Nephron progenitor cell (in vitro differentiated cells): ENCODE results near the gene TPD52L2.

Experiments
- DNase-seq: peaks from one replicate; pipeline ENCODE4 v3.0.0; 2021
- H3K27ac Mint-ChIP-seq: 2 replicates; pipeline ENCODE4 v1.8.0; 2021; ENCODE audit warnings: mild to moderate bottlenecking, moderate library complexity, mixed read lengths
- H3K27me3 Mint-ChIP-seq: 2 replicates; pipeline ENCODE4 v1.8.0; 2021; ENCODE audit warnings: mild to moderate bottlenecking, low read depth, mixed read lengths; ENCODE audit not compliant: poor library complexity
- H3K36me3 Mint-ChIP-seq: 2 replicates; pipeline ENCODE4 v1.8.0; 2021; ENCODE audit warnings: low read depth, mixed read lengths
- H3K4me1 Mint-ChIP-seq: 2 replicates; pipeline ENCODE4 v1.8.0; 2021; ENCODE audit warnings: mixed read lengths
- H3K4me3 Mint-ChIP-seq: 2 replicates; pipeline ENCODE4 v1.8.0; 2021; ENCODE audit warnings: mild to moderate bottlenecking, moderate library complexity, mixed read lengths
- H3K9me3 Mint-ChIP-seq: 2 replicates; pipeline ENCODE4 v1.8.0; 2021; ENCODE audit warnings: mild to moderate bottlenecking, moderate library complexity, mixed read lengths
- CTCF ChIP-seq: fragments of 200-600 bp; sonication (generic); IDR thresholded peaks from 2 replicates; pipeline ENCODE4 v1.5.0; 2021; ENCODE audit warnings: antibody characterized with exemption

Gene TPD52L2

GRCh38 chr20:63864978-63865640 is at the start of gene TPD52L2:
TSS of gene TPD52L2 (plus strand) at chr20:63865270. CDS start at chr20:63865366, 96 bp downstream.
- H3K27ac Mint-ChIP-seq: peak within 1 kb of the TSS; percentile 95
- no peaks in the 10 kb centered on the region for H3K9me3 Mint-ChIP-seq
- H3K4me3 Mint-ChIP-seq: peak within 1 kb of the TSS; percentile 95
- H3K4me1 Mint-ChIP-seq: peaks cover 35% of the 10 kb centered on the region
- H3K36me3 Mint-ChIP-seq: peaks cover 24% of the 10 kb centered on the region
- H3K27me3 Mint-ChIP-seq: peaks cover 5% of the 10 kb centered on the region
- TF ChIP-seq CTCF: no peak
- peak; percentile 96 for DNase-seq

- no peak for TF ChIP-seq CTCF
- H3K4me3 Mint-ChIP-seq: no peak overlapping the region
These were observed 49.3 kb upstream of the TPD52L2 start for GRCh38 chr20:63815615-63816253.

GRCh38 chr20:63819224-63819921 is 45.7 kb upstream of the TPD52L2 start:
- Mint-ChIP-seq H3K9me3 (no peaks in the 10 kb centered on the region), H3K27me3 (peaks cover 4% of the 10 kb centered on the region), H3K36me3 (peaks cover 36% of the 10 kb centered on the region), H3K27ac (peak overlapping the region; percentile 96), H3K4me3 (no peak overlapping the region), H3K4me1 (peaks cover 58% of the 10 kb centered on the region)
- no peak for DNase-seq
- TF ChIP-seq CTCF: peak; percentile 12

More at GRCh38 chr20:63815615-63816253, 49.3 kb upstream of the TPD52L2 start:
- Mint-ChIP-seq H3K27ac (no peak overlapping the region), H3K27me3 (peaks cover 4% of the 10 kb centered on the region), H3K36me3 (peaks cover 17% of the 10 kb centered on the region), H3K9me3 (no peaks in the 10 kb centered on the region), H3K4me1 (peaks cover 41% of the 10 kb centered on the region)
- no peak for DNase-seq

GRCh38 chr20:63821811-63822210 is 43.3 kb upstream of the TPD52L2 start:
- no peaks in the 10 kb centered on the region for H3K9me3 Mint-ChIP-seq
- no peak for TF ChIP-seq CTCF
- H3K27me3 Mint-ChIP-seq: peaks cover 6% of the 10 kb centered on the region
- H3K36me3 Mint-ChIP-seq: peaks cover 34% of the 10 kb centered on the region
- H3K27ac Mint-ChIP-seq: peak overlapping the region; percentile 75
- H3K4me1 Mint-ChIP-seq: peaks cover 58% of the 10 kb centered on the region
- no peak for DNase-seq
- peak overlapping the region; percentile 11 for H3K4me3 Mint-ChIP-seq

GRCh38 chr20:63822276-63822696 is 42.8 kb upstream of the TPD52L2 start:
- H3K4me1 Mint-ChIP-seq: peaks cover 59% of the 10 kb centered on the region
- peaks cover 6% of the 10 kb centered on the region for H3K27me3 Mint-ChIP-seq
- H3K9me3 Mint-ChIP-seq: no peaks in the 10 kb centered on the region
- TF ChIP-seq CTCF: no peak
- peak overlapping the region; percentile 11 for H3K4me3 Mint-ChIP-seq
- H3K27ac Mint-ChIP-seq: peak overlapping the region; percentile 75
- peaks cover 34% of the 10 kb centered on the region for H3K36me3 Mint-ChIP-seq
- DNase-seq: no peak
